ENCODE data around the gene ERMAP.
"Not testable (repeated sequence)": the region's sequence is repeated elsewhere in the genome, so short reads cannot be mapped to it uniquely, and the experiment has no call there.

Gene ERMAP

GRCh38 chr1:42814815-42815214 is 2.1 kb upstream of the ERMAP start:
- not testable (repeated sequence) for DNase-seq (ENCODE audit: low read depth)

- no peak for DNase-seq (ENCODE audit: low read depth)
Observed at GRCh38 chr1:42815941-42816584, 859 bp upstream of the ERMAP start.

- DNase-seq (ENCODE audit: low read depth), result no peak
Observed at GRCh38 chr1:42817440-42817767, 482 bp downstream of the ERMAP start.

- DNase-seq (ENCODE audit: low read depth), result no peak
Observed at GRCh38 chr1:42817976-42818375, 1.1 kb downstream of the ERMAP start.

GRCh38 chr1:42820813-42821212 is 3.9 kb downstream of the ERMAP start:
- no peak for DNase-seq (ENCODE audit: low read depth)

- DNase-seq (ENCODE audit: low read depth), result no peak
Observed at GRCh38 chr1:42821690-42822089, 4.8 kb downstream of the ERMAP start.

- DNase-seq (ENCODE audit: low read depth), result no peak
Observed at GRCh38 chr1:42822800-42823392, 6.0 kb downstream of the ERMAP start.

- no peak for DNase-seq (ENCODE audit: low read depth)
Observed at GRCh38 chr1:42824481-42825035, 7.6 kb downstream of the ERMAP start.

GRCh38 chr1:42825036-42825851 is 8.3 kb downstream of the ERMAP start:
- no peak for DNase-seq (ENCODE audit: low read depth)

- no peak for DNase-seq (ENCODE audit: low read depth)
Observed at GRCh38 chr1:42830631-42831030, 13.7 kb downstream of the ERMAP start.

GRCh38 chr1:42831273-42831672 is 14.4 kb downstream of the ERMAP start:
- DNase-seq (ENCODE audit: low read depth), result no peak

- no peak for DNase-seq (ENCODE audit: low read depth)
Observed at GRCh38 chr1:42832641-42833240, 15.8 kb downstream of the ERMAP start.

GRCh38 chr1:42833981-42834380 is 17.1 kb downstream of the ERMAP start:
- DNase-seq (ENCODE audit: low read depth), result no peak

GRCh38 chr1:42834803-42835202 is 17.9 kb downstream of the ERMAP start:
- no peak for DNase-seq (ENCODE audit: low read depth)

- DNase-seq (ENCODE audit: low read depth), result no peak
Observed at GRCh38 chr1:42835422-42835821, 18.5 kb downstream of the ERMAP start.

- no peak for DNase-seq (ENCODE audit: low read depth)
Observed at GRCh38 chr1:42837709-42838108, 20.8 kb downstream of the ERMAP start.

GRCh38 chr1:42838482-42839190 is 21.7 kb downstream of the ERMAP start:
- DNase-seq (ENCODE audit: low read depth), result no peak

- no peak for DNase-seq (ENCODE audit: low read depth)
Observed at GRCh38 chr1:42841010-42841409, 24.1 kb downstream of the ERMAP start.

GRCh38 chr1:42841440-42842147 is 24.7 kb downstream of the ERMAP start:
- no peak for DNase-seq (ENCODE audit: low read depth)

GRCh38 chr1:42844592-42845140 is 27.7 kb downstream of the ERMAP start:
- DNase-seq (ENCODE audit: low read depth), result no peak

GRCh38 chr1:42845193-42845592 is 28.3 kb downstream of the ERMAP start:
- DNase-seq (ENCODE audit: low read depth), result no peak

All from activated gamma-delta T cell treated with anti-CD3 and anti-CD28 coated beads, Interleukin-2, amount 50 U/mL, for 16 hours (primary cell).